HG03045 (cell line): ENCODE data around the gene KIRREL3.

Experiments used
- ATAC-seq: cut with Tn5 transposase; IDR thresholded peaks from one replicate; pipeline ENCODE4 v1.9.1; 2021; ENCODE audit warnings: mild to moderate bottlenecking, moderate library complexity; ENCODE audit not compliant: unreplicated experiment

The KIRREL3 gene

DNA sequence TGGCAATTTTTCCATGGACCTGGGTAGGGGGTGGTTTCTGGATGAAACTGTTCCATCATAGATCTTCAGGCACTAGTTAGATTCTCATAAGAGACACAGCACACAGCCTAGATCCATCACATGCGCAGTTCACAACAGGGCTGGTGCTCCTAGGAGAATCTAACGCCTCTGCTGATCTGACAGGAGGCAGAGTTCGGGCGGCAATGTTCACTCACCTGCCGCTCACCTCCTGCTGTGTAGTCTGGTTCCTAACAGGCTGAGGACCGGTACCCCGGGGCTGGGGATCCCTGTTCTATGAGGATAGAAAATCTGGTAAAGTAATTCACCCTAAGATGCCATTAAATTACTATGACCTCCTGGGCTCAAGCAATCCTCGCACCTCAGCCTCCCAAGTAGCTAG lies 318.0 kb downstream of the KIRREL3 start:
- ATAC-seq, result no peak

DNA sequence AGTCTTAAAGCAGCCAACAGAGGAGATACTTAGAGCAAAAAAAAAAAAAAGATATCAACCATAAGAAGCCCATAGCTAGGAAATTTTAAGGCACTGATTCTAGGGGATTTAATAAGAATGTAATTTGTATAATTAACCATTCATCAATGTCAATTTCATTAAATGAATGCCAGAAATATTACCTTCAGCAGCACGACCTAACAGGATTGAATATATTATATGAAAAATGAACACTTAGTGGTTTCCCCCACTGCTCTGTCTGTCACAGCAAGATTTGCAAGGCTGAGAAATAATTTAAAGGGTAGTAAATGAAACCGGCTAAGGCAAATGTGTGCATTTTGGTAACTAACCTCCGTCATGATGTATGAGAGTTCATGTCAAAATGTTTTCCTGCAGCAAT lies 319.9 kb downstream of the KIRREL3 start:
- ATAC-seq, result no peak

- no peak for ATAC-seq
These were observed 320.4 kb downstream of the KIRREL3 start for GRCh38 chr11:126680131-126680530.

DNA sequence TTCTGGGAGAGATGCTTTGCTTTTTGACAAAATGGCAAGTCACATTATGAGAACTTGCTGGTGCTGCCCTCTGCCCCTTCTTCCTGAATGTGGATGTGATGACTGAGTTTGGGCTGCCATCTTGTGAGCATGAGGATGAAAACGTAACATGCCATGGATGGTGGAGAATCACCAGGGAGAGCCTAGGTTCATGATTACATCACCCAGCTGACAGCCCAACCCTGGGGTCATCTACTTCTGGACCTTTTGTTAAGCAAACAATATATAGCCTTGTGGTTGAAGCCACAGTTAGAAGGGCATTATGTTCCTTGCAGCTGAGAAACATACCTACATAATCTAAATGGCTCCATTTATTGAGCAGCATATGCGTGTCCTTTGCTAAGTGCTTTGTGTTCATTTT lies 321.5 kb downstream of the KIRREL3 start:
- no peak for ATAC-seq

- ATAC-seq, result no peak
These were observed 324.0 kb downstream of the KIRREL3 start for GRCh38 chr11:126676536-126676935.

DNA sequence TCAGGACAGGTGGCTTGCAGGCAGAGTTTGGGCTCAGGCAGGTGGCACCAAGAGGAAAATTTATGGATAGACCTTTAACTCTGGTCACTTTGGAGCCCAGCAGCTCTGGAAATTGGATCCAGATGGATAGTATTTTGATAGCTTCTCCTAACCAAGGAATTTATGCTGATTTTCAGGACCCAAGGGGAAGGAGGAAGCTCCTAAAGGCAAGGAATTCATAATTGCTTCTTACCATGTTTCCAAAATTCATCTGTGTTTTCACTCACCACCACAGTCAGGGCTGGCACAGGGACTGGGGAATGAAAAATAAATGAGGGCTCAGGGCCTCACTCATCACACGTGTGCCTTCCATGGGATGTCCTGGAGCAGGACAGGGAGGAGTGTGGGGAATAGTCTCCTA lies 327.3 kb downstream of the KIRREL3 start:
- no peak for ATAC-seq

- no peak for ATAC-seq
These were observed 331.2 kb downstream of the KIRREL3 start for GRCh38 chr11:126669416-126669815.

- ATAC-seq, result no peak
These were observed 335.9 kb downstream of the KIRREL3 start for GRCh38 chr11:126664643-126665042.

DNA sequence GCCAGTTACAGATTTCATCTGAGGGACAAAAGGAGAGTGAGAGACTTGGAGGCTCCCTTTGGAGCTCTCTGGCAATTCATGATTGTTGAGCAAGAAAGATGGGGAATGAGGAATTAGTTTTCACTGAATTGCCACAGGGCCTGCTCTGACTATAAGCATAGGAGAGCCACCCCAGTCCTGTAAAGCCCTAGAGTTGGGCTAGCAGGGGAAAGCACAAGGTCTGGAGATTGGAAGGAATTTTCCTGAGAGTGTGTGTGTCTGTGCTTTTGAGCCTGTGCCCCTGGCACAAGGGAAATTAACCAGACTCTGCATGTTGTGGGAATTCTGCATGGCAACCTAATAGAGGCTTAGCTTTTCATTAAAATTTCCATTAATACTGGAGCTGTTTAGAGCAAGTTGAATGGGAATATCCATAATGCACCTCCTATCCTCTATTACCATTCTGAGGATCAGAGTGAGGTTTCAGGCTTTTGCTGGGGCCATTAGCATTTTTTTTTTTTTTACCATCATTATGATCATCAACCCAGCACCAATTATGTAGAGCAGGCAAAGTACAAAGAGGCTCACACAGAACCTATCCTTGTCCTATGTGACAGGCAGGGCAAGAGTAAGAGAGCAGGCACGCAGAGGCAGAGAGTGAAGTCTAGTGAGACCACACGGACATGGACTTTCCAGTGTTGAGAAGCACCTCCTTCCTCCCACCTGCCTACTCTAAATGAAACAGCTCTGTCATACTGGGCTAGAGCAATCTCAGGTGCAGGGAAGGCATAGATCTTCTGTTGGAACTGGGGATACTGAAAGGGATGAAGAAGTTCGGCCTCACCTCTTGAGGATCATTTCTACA lies 336.6 kb downstream of the KIRREL3 start:
- no peak for ATAC-seq

DNA sequence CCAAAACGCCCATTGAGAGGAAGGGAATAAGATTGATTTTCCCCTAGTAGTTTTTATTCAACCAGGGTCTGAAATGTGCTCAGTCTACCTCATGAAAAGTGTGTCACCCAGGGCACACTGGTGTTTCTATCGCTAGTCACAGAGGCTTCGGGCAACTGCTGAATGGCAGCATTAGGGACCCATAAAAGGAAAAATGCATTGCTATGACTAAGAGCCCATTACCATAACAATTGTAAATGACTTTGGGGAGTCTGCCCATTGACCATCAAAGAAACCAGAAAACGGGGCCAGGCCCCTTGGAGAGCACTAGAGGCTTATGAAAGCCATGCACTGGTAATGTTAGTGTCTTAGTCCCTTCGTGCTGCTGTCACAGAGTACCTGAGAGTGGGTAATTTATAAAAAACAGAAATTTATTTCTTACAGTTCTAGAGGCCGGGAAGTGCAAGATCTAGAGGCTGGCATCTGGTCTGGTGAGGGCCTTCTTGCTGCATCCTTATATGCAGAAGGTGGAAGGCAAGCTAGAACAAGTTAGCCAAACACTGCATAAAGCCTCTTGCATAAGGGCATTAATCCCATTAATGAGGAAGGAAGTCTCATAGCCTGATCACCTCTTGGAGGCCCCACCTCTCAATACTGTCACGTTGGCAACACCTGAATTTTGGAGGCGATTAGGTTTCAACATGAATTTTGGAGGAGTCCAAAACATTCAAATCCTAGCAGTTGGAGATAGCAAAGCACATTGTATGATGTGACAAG lies 338.4 kb downstream of the KIRREL3 start:
- ATAC-seq, result no peak

GRCh38 chr11:126660761-126661425 lies 339.7 kb downstream of the KIRREL3 start:
- ATAC-seq, result no peak

DNA sequence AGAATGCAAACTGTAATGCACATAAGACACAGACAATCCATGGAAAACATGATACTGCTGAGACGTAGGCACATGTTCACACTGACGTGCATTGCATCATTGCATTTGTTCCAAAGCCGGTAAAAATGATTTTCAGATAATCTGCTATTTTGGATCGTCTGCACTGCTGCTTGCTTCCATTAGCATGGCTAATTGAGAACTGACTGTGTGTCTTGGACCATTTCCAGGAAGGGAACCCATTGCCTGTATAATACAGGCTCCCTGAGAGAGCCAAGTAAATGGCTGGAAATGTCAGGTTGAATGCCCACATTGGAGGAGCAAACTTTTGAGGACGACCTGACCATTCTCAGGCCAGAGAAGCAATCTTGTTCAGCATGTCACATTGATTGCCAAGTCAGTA lies 340.2 kb downstream of the KIRREL3 start:
- no peak for ATAC-seq

DNA sequence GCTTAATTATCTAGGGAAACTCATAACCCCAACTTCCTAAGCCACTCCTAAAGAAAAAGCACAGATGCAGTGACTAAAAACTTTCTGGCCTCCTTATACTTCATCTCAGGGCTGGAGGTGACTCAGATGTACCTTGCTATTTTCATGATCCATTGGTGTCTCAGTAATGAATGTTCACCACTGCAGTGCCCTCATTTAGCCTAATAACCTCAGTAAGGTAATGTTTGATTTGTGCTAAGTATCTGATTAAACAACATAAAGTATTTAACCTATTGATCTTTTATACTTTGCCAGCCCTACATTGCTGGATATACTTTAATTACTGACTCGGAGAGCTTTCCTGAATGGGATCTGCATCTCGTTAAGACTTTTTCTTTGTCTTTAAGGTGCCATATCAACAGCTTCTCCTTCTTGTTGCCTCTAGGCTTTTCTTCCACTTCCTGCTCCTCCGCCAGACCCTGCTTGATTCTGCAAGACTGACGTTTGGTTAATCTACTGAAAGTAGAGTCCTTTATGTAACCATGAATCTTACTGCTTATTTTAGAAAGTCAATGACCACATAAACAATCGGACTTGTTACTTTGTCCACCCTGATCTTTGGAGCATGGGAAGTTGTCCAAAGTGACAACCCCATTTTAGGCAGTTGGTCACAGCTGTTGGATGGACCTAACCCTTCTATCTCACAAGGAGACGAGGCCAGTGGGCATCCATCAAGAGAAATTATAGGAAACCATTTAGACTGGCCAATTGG lies 342.1 kb downstream of the KIRREL3 start:
- no peak for ATAC-seq

- no peak for ATAC-seq
These were observed 344.8 kb downstream of the KIRREL3 start for GRCh38 chr11:126655807-126656128.

GRCh38 chr11:126654886-126655806 lies 345.4 kb downstream of the KIRREL3 start:
- ATAC-seq, result no peak

GRCh38 chr11:126653040-126653439 lies 347.5 kb downstream of the KIRREL3 start:
- ATAC-seq, result no peak

- no peak for ATAC-seq
These were observed 352.8 kb downstream of the KIRREL3 start for GRCh38 chr11:126647735-126648134.

- no peak for ATAC-seq
These were observed 353.6 kb downstream of the KIRREL3 start for GRCh38 chr11:126646701-126647557.

GRCh38 chr11:126645186-126645585 lies 355.4 kb downstream of the KIRREL3 start:
- no peak for ATAC-seq
